ENCODE data around the gene EEF1AKMT1.

Gene EEF1AKMT1, protein sequence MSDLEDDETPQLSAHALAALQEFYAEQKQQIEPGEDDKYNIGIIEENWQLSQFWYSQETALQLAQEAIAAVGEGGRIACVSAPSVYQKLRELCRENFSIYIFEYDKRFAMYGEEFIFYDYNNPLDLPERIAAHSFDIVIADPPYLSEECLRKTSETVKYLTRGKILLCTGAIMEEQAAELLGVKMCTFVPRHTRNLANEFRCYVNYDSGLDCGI

GRCh38 chr13:20773194-20774080, at the start of gene EEF1AKMT1:
Gene EEF1AKMT1, minus strand, starts transcription at chr13:20773961. Its CDS starts 16,363 bp downstream, at chr13:20757598.
- in situ Hi-C loops (cut with MboI; ENCODE audit: low sequenced_read_pairs), result no loop called here

DNA sequence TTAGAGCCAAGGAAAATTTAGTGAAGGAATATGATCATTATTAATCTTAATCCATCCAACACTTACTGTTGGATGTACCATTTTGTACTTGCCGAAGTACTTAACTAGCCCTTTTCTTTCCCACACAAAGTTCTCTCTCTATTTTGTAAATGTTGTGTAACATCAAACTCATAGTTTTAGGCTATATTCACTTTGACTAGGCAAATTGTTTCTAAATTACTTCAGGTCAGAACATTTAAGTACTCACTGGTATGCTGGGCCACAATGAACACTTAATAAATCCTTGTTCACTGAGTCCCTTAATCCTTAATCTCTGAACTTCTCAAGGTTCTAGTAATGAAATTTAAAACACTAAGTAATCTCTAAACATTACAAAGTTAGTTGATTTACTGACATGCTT, 49.3 kb upstream of the EEF1AKMT1 start:
- in situ Hi-C loops (cut with MboI; ENCODE audit: low sequenced_read_pairs), result no loop called here

DNA sequence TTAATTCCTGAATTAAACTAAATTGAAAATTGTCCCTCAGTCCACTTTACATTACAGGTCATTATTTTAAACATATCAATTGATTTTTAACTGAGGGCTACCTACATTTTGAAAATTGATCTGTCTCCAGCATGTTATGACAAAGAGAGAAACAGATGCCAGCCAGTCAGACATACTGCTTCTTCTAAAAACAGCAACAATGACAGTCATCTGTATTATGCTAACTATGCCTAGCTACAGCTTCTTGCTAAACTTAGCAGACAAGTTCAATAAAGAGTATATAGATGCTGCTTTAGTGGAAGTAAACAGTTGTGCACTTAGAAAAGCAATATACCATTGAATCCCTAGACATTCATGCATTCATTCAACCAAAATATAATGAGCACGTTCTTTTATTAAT, 48.6 kb upstream of the EEF1AKMT1 start:
- in situ Hi-C loops (cut with MboI; ENCODE audit: low sequenced_read_pairs), result no loop called here

- in situ Hi-C loops (cut with MboI; ENCODE audit: low sequenced_read_pairs), result no loop called here
These were observed 46.0 kb upstream of the EEF1AKMT1 start for GRCh38 chr13:20819715-20820114.

DNA sequence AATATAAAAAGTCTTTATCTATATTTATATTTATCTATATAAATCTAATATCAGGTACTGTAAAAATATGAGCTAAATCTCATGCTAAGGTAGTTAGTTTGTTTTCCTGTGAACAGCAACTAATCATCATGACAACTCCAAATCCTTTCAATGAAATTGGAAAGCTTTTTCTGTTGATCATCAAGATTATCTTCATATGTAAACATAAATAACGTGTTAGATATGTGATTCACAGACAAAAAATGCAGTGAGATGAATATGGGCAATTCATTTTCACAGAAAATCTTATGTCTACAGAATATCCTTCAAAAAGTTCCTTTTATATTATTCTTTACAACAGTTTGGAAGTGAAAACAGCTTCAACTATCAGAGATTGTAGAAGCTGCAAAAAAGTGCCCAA, 41.7 kb upstream of the EEF1AKMT1 start:
- in situ Hi-C loops (cut with MboI; ENCODE audit: low sequenced_read_pairs), result no loop called here

GRCh38 chr13:20814224-20814910, 40.6 kb upstream of the EEF1AKMT1 start:
- in situ Hi-C loops (cut with MboI; ENCODE audit: low sequenced_read_pairs), result no loop called here

- in situ Hi-C loops (cut with MboI; ENCODE audit: low sequenced_read_pairs), result no loop called here
These were observed 39.1 kb upstream of the EEF1AKMT1 start for GRCh38 chr13:20812890-20813289.

DNA sequence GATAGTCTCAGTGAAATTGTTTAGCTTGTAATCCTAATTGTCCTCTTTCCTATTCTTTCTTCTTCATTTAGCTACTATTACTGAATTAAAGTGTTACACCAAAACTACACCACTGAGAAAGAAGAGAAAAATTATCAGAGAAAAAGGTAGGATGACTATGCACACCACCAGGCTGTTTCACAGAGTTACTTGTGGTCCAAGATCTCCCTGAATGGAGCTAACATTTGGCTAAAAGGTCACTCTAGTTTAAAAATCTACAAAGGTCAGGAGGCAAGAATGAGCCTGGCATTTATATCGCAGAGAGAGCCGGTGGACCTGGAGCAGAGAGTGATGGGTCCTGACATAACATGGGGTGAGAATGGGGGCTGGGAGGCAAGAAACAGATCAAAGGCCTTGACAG, 37.0 kb upstream of the EEF1AKMT1 start:
- in situ Hi-C loops (cut with MboI; ENCODE audit: low sequenced_read_pairs), result no loop called here

DNA sequence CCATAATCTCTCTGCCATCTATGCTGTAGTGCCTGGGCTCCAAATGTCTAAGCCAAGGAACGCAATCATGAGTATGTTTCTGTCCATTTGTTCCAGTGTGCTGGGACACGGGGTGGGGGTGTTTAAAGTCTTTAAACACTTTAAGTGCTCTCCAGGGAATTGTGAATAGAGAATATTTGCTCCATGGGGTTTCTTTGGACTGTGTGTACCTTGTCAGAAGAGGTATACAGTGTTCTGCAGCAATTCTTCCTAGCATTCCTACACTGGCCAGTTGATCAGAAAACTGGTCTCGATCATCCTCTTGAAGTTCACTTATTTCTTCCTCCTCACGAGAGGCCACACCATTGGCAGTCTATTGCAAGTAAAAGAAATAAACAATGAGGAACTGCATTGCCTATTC, 35.1 kb upstream of the EEF1AKMT1 start:
- in situ Hi-C loops (cut with MboI; ENCODE audit: low sequenced_read_pairs), result no loop called here

DNA sequence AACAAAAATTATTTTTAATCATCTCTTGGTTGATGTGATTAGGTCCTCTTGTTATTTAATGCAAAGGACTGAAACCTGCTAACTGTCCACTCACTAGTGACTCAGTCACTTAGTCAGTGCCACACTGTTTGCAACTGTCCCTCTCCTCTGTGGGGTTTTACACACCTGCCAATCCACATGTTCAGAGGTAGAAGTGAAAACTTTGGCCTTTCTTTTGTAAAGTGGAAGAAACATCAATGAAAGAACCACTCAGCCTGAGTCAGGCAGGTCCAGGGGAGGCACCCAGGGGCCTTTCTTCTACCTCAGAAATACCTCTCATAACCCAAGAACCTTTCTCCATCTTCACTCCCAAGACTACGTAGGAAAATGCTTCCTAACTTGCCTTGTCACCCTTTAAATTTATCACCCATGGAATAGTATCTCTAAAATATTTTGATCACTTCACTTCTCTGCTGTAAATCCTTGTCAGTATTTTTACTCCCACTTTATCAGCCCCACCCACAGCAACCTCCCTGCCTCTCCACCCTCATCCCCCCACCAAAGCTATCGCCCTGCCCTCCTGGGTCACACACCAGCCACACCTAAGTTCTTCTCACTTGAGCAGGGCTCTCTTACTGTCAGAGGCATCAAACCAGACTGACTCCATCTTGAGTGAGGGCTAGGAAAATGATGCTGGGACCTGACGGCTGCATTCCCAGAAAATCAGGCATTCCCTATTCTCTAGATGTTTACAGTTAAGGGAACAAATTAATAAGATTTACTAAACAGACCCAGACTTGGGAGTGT, 29.6 kb upstream of the EEF1AKMT1 start:
- in situ Hi-C loops (cut with MboI; ENCODE audit: low sequenced_read_pairs), result no loop called here

- in situ Hi-C loops (cut with MboI; ENCODE audit: low sequenced_read_pairs), result no loop called here
These were observed 27.9 kb upstream of the EEF1AKMT1 start for GRCh38 chr13:20801707-20802106.

DNA sequence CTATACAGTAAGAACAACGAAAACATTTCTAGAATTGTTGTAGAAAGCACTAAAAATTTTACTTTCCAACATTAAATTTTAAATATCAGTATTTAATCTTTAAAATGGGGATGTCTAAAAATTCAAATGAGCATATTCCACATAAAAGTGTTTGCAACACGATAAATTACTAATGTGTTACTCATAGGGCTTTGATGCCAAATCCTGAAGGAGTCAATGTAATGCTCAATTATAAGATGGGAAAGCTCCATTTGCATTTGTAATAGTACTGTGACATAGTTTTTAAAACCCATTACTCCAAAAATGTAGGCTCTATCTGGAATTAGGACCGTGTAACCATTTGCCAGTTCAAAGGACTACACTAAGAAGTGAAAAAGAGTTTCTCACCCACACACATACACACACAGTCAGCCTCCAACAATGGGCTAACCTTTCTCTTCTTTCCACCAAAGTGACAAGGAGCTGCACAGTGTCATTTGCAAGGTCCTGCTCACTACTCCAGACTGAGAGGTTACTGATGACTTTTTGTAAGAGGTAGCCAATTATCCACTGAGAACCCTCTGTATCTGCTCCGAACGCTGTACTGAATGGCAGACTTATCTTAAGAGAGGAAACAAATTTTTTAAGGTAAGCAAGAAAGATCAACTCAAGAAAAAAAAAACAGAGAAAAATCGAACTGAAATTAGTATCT, 26.1 kb upstream of the EEF1AKMT1 start:
- in situ Hi-C loops (cut with MboI; ENCODE audit: low sequenced_read_pairs), result no loop called here

DNA sequence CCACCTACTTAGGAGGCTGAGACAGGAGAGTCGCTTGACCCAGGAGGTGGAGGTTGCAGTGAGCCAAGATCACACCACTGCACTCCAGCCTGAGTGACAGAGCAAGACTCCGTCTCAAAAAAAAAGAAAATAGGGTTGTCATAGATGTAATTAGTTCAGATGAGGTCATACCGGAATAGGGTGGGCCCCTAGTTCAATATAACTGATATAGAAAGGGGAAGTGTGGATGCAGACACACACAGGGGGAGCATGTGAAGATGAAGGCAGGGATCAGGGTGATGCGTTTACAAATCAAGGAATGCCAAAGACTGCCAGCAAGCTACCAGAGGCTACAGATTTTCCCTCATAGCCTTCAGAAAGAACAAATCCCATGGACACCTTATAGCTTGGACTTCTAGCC, 24.3 kb upstream of the EEF1AKMT1 start:
- in situ Hi-C loops (cut with MboI; ENCODE audit: low sequenced_read_pairs), result no loop called here

DNA sequence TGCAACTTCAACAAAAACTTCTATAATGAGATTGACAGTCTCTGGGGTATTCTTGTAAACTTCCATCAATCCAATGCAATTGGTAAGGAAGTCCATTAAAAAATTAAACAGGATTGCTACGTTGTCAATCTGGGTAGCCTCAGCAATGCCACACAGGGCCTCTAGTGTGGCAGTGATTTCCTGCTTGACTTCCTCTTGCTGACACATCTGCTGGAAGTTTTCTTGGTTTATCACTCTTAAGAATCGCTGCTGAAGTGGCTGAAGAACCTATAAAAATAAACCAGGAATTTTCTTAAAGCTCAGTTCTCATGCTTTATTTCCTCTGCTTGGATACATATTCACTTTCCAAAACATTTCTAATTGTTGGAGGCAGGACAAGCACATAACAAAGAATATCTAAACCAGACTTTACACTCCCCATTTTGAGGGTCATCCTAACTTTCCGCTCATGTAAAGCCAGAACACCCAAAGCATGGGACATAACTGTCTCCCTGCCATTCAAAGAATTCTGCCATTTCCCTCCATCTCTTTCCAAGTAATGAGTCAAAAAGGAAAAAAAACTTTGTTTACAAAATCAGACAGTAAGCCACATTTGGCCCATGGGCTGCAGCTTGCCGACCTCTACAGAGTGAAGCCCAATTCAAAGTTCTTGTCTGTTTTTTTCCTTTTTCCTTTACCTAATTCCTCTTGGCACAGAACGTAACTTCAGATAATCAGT, 23.2 kb upstream of the EEF1AKMT1 start:
- in situ Hi-C loops (cut with MboI; ENCODE audit: low sequenced_read_pairs), result no loop called here

GRCh38 chr13:20789665-20790064, 15.9 kb upstream of the EEF1AKMT1 start:
- in situ Hi-C loops (cut with MboI; ENCODE audit: low sequenced_read_pairs), result no loop called here

DNA sequence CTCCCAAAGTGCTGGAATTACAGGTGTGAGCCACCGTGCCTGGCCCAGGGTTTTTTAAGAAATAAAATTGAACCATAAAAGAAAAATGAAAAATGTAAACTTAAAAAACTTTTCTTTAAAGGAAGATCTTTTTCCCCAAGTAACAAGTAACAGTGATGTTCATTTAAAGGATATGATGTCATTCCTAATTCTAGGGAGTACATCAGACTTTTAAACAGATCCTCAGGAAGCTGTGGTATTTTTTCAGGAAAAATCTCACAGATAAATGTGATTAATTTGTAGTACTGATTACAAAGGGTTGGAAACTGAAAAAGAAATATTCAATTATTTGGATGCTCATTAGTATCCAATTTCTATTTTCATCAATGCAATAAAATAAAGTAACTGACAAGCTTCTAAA, 14.6 kb upstream of the EEF1AKMT1 start:
- in situ Hi-C loops (cut with MboI; ENCODE audit: low sequenced_read_pairs), result no loop called here

- in situ Hi-C loops (cut with MboI; ENCODE audit: low sequenced_read_pairs), result no loop called here
These were observed 13.4 kb upstream of the EEF1AKMT1 start for GRCh38 chr13:20787180-20787579.

GRCh38 chr13:20782116-20782708, 8.5 kb upstream of the EEF1AKMT1 start:
- in situ Hi-C loops (cut with MboI; ENCODE audit: low sequenced_read_pairs), result no loop called here

GRCh38 chr13:20780317-20780716, 6.6 kb upstream of the EEF1AKMT1 start:
- in situ Hi-C loops (cut with MboI; ENCODE audit: low sequenced_read_pairs), result no loop called here
